ENCODE results near the gene RGS7BP. TPM values are rescaled to one million over a fixed set of nuclear protein-coding genes. Genes with fewer than 3 reads are reported as not detected.

Gene RGS7BP
- total RNA-seq, 1 donor, result not detected

DNA sequence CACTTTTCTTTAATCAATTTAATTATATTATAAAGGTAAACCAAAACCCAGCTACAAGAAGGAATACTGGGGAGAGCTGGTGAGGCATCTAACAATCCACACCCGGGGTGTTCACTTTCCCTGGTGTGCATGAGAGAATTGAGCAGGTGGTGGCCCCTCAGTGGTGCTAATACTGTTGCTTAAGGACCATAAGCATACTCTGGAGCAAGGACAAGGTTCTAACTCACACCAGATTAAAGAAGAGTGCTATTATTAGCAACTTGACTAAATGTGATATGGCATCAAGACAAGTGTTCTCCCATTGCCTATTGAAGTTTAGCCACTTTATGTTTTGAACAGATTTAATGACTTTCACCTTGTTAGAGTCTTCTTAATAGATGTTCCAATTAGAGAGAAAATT lies 8.8 kb downstream of the RGS7BP start:
- no peak overlapping the region for H3K4me3 ChIP-seq (ENCODE audit: low read depth, low read length)
- TF ChIP-seq, protein P1, sequence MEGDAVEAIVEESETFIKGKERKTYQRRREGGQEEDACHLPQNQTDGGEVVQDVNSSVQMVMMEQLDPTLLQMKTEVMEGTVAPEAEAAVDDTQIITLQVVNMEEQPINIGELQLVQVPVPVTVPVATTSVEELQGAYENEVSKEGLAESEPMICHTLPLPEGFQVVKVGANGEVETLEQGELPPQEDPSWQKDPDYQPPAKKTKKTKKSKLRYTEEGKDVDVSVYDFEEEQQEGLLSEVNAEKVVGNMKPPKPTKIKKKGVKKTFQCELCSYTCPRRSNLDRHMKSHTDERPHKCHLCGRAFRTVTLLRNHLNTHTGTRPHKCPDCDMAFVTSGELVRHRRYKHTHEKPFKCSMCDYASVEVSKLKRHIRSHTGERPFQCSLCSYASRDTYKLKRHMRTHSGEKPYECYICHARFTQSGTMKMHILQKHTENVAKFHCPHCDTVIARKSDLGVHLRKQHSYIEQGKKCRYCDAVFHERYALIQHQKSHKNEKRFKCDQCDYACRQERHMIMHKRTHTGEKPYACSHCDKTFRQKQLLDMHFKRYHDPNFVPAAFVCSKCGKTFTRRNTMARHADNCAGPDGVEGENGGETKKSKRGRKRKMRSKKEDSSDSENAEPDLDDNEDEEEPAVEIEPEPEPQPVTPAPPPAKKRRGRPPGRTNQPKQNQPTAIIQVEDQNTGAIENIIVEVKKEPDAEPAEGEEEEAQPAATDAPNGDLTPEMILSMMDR (IDR thresholded peaks at IDR 0.05; ENCODE audit: insufficient read depth, low read depth, low read length), result no peak
- no peak for DNase-seq (ENCODE audit: low read depth)

DNA sequence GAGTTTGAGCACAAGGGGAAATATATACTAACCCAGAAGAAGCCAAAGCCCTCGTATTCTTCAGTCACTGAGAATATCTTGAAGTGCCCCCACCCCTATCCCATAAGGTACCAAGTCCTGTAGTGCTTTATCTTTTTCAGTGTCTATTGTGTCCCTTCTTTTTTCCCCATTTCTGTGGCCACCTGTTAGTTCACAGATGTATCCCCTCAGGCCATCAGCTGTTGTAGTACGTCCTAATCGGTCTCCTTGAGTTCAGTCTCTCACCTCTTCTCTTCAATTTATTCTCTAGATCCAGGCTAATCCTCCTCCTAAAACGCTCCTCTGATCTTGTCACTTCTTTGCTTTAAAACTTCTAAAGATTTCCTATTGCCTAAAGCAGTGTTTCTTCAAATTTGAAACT lies 10.4 kb downstream of the RGS7BP start:
- DNase-seq (ENCODE audit: low read depth), result no peak
- H3K4me3 ChIP-seq (ENCODE audit: low read depth, low read length), result no peak overlapping the region
- TF ChIP-seq, protein P1 (IDR thresholded peaks at IDR 0.05; ENCODE audit: insufficient read depth, low read depth, low read length), result no peak

DNA sequence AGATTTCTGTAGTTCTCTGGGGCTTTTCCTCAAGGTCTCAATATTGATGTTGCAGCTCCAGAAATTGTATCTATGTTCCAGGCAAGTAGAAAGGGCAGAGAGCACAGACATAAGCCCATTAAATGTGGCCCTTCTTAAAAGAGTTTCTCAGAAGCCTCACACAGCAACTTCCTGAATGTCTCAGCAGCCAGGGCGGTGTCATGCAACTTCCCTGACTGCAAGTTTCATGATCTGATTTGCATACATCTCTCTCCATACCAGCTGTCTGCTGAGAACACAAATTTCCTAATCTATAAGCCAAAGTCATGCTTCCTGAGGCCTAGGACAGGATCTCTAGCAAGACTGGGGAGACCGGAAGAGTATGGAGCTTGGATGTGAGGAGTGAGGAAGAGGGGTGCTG lies 13.0 kb downstream of the RGS7BP start:
- TF ChIP-seq, protein P1 (IDR thresholded peaks at IDR 0.05; ENCODE audit: insufficient read depth, low read depth, low read length), result no peak
- no peak overlapping the region for H3K4me3 ChIP-seq (ENCODE audit: low read depth, low read length)
- no peak for DNase-seq (ENCODE audit: low read depth)

DNA sequence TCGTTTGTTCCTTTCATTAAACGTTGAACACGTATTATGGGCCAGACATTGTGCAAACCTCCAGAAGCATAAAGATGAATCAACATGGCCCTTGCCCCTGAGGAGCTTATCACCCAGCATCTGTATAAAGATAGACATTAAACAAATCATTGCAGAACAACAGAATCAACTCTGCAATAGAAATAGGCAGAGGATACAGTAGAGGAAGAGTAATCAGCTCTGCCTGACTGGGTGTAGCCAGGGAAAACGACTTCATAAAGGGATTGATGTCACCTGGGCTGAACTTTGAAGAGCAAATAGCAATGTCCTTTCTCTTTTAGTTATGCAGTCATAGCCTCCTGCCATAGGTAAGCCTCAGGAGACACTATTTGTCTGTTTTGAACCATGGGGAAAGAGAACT lies 13.4 kb downstream of the RGS7BP start:
- no peak for DNase-seq (ENCODE audit: low read depth)
- TF ChIP-seq, protein P1 (IDR thresholded peaks at IDR 0.05; ENCODE audit: insufficient read depth, low read depth, low read length), result no peak
- no peak overlapping the region for H3K4me3 ChIP-seq (ENCODE audit: low read depth, low read length)

DNA sequence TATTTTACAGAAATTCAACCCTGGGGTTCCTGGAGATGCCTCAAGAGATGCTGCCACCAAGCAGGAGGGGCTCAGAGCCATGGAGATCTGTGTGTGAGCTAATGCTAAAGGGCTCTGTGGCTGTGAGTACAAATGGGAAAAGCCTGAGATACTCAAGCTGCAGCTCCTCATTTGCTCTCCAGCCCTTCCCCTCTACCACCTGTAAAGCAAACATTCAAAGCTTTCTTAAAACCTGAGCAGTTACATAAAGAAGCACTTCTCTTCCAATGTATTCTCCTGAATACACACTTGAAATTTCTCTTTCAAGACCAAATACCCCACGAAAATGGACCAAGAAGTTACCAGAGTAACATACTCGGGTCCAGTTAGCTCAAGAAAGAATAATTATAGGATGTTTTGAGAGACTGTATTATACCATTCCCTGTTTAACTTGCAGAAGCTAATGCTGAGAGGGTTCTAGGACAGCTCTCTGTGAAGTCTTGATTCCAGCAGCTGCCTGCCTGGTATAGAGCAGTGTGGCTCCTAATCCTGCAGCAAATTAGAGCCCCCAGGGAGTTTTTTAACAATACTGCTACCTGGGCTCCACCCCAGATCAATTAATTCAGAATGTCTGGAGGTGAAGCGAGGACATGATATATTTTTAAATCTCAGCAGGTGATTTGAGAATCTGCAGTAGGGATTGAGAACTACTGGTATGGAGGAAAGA lies 21.1 kb downstream of the RGS7BP start:
- TF ChIP-seq, protein P1 (IDR thresholded peaks at IDR 0.05; ENCODE audit: insufficient read depth, low read depth, low read length), result no peak
- no peak overlapping the region for H3K4me3 ChIP-seq (ENCODE audit: low read depth, low read length)
- no peak for DNase-seq (ENCODE audit: low read depth)

DNA sequence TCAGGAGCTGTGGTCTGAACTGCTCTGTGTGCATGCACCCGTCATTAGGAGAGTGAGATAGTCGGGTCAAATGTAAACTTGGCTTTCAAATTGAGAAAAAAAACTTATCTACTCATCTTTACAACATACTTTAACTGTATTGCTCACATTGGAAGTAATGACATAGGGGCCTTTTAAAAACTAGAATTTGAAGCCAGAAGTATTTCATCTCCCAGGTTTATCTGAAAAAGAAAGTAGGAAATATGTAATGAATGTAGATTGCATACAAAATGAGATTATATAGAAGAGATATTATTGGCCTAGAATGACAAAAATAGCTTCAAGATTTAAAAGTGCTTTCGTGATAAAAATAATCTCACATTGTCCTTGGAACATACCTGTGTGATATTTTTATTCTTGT lies 24.3 kb downstream of the RGS7BP start:
- H3K4me3 ChIP-seq (ENCODE audit: low read depth, low read length), result no peak overlapping the region
- TF ChIP-seq, protein P1 (IDR thresholded peaks at IDR 0.05; ENCODE audit: insufficient read depth, low read depth, low read length), result no peak
- DNase-seq (ENCODE audit: low read depth), result no peak

DNA sequence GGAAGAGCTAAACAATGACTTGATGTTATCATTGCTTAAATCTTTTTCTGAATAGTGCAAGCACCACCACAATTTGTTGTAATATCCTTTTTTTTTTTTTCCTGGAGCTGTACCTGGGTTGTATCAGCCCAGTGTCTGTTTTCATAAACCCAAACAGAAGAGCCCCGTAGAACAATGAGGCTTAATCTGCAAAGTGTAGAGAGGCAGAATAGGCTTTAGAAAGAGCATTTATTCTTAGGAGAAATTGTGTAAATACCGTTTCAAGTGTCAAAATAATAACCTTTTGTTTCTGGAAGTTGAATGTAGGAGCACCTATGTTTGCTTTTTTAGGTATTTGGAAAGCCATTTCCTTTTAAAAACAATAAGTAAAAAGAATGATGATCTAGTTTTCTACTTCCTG lies 26.4 kb downstream of the RGS7BP start:
- H3K4me3 ChIP-seq (ENCODE audit: low read depth, low read length), result no peak overlapping the region
- TF ChIP-seq, protein P1 (IDR thresholded peaks at IDR 0.05; ENCODE audit: insufficient read depth, low read depth, low read length), result no peak
- DNase-seq (ENCODE audit: low read depth), result no peak

All from fibroblast of villous mesenchyme (primary cell).